K562 (cell line): ENCODE data around the gene ACADM. TPM values are rescaled to one million over a fixed set of nuclear protein-coding genes. Genes with fewer than 3 reads are reported as not detected.

Experiments
- CUX1 ChIP-seq: fragments of 200-800 bp; sonication (Bioruptor generic); IDR thresholded peaks from 2 replicates; pipeline ENCODE4 v1.6.1; 2016; ENCODE audit warnings: missing genetic modification characterization, missing compliant biosample characterization
- E4F1 ChIP-seq: fragments of 250-450 bp; sonication (Bioruptor Pico); IDR thresholded peaks from 2 replicates; pipeline ENCODE4 v1.5.0; 2021; ENCODE audit warnings: mild to moderate bottlenecking, borderline replicate concordance
- ELF1 ChIP-seq: fragments of 200-800 bp; sonication (Bioruptor generic); IDR thresholded peaks from 2 replicates; pipeline ENCODE4 v1.6.1; 2016; ENCODE audit warnings: missing genetic modification characterization, missing compliant biosample characterization
- EP300 ChIP-seq: IDR thresholded peaks from 2 replicates; pipeline ENCODE4 v1.6.1; 2012; ENCODE audit warnings: low read length, improper control_type of control experiment
- GTF2B ChIP-seq: IDR thresholded peaks from 2 replicates; pipeline ENCODE4 v1.6.1; 2011; ENCODE audit not compliant: insufficient read length; ENCODE audit errors: extremely low read depth
- HNRNPUL1 ChIP-seq: fragments of 200-400 bp; formaldehyde crosslinking; IDR thresholded peaks from 2 replicates; pipeline ENCODE4 v1.6.1; 2017; ENCODE audit warnings: low read length
- KAT7 ChIP-seq: sonication (generic); formaldehyde crosslinking; IDR thresholded peaks from 2 replicates; pipeline ENCODE4 v1.8.0; 2022; ENCODE audit warnings: missing genetic modification reagents, mild to moderate bottlenecking, borderline replicate concordance
- KDM1A ChIP-seq, 2 experiments: fragments of 450-650 bp; IDR thresholded peaks; 2 replicates each; pipeline ENCODE4 v1.6.1; 2016; ENCODE audit warnings: mild to moderate bottlenecking in 2 of 2
- NFYB ChIP-seq: IDR thresholded peaks from 2 replicates; pipeline ENCODE4 v1.6.1; 2011; ENCODE audit warnings: mild to moderate bottlenecking, moderate library complexity; ENCODE audit not compliant: insufficient read length; ENCODE audit errors: extremely low read depth
- PHTF2 ChIP-seq: fragments of 250-450 bp; sonication (Bioruptor Pico); IDR thresholded peaks from 2 replicates; pipeline ENCODE4 v1.5.0; 2021; ENCODE audit warnings: mild to moderate bottlenecking
- SIN3A ChIP-seq, 2 experiments: fragments of 150-350 bp in 1 of 2; IDR thresholded peaks; 2 replicates each; pipeline ENCODE4 v1.6.1; 2011 to 2016; ENCODE audit warnings: borderline replicate concordance in 2 of 2, low read depth in 2 of 2, low read length in 2 of 2, mild to moderate bottlenecking in 2 of 2, moderate library complexity in 2 of 2; ENCODE audit not compliant: control insufficient read depth in 1 of 2
- SRSF9 ChIP-seq: fragments of 200-400 bp; formaldehyde crosslinking; IDR thresholded peaks from 2 replicates; pipeline ENCODE4 v1.6.1; 2017; ENCODE audit warnings: low read depth, low read length, borderline replicate concordance
- THRB ChIP-seq: fragments of 450-650 bp; formaldehyde crosslinking; conservative IDR thresholded peaks from 2 replicates; pipeline ENCODE4 v1.4.0; 2022; ENCODE audit warnings: mild to moderate bottlenecking, missing genetic modification characterization
- ZNF140 ChIP-seq: fragments of 250-450 bp; sonication (Bioruptor Pico); IDR thresholded peaks from 2 replicates; pipeline ENCODE4 v1.8.0; 2021; ENCODE audit warnings: moderate library complexity, mild to moderate bottlenecking, inconsistent platforms
- ZNF584 ChIP-seq: fragments of 200-800 bp; sonication (Bioruptor generic); IDR thresholded peaks from 2 replicates; pipeline ENCODE4 v1.6.1; 2016; ENCODE audit warnings: low read depth, mild to moderate bottlenecking, missing genetic modification characterization, missing compliant biosample characterization
- ZNF644 ChIP-seq: fragments of 200-800 bp; sonication (Bioruptor generic); IDR thresholded peaks from 2 replicates; pipeline ENCODE4 v1.6.1; 2016; ENCODE audit warnings: low read depth, missing genetic modification characterization, missing compliant biosample characterization
- polyA plus RNA-seq, 8 experiments: library from polyadenylated mRNA; depleted of rRNA in 4 of 8; stranded (reverse) in 5 of 8; unstranded in 3 of 8; fragments of >200 nt; fragmentation: Nextera tagmentation in 2 of 8; fragmentation: Illumina TruSeq in 1 of 8; extraction: Ambion mirVana in 2 of 8; extraction: Trizol in 1 of 8; gene quantifications; 2 replicates each; pipeline versions ENCODE4 v1.2.1 to v1.2.3, GENCODE V29; 2011 to 2014; ENCODE audit warnings: inconsistent platforms in 1 of 8, missing spikeins in 1 of 8
- total RNA-seq, 7 experiments: library from RNA; depleted of rRNA in 6 of 7; stranded (reverse); fragments of >200 nt in 6 of 7; fragmentation: Illumina TruSeq in 2 of 7; extraction: Trizol in 2 of 7; gene quantifications; 2 replicates each; pipeline versions ENCODE4 v1.2.1 to v1.2.3, GENCODE V29; 2011 to 2021; ENCODE audit warnings: low replicate concordance in 1 of 7

The ACADM gene
- total and polyA plus RNA-seq, 9 of the 15 experiments (the other 6 are each of a cell fraction or from before 2014, with no cell fraction given), result 82.5 to 156 (median 123) TPM

- no peak for TF ChIP-seq CUX1 (CRISPR knock-in tag)
- TF ChIP-seq NFYB, result no peak
- no peak for TF ChIP-seq SIN3A (IDR thresholded peaks at IDR 0.05; ENCODE audit: borderline replicate concordance in 2 of 2, control insufficient read depth in 1 of 2, low read depth in 2 of 2, low read length in 2 of 2)
- TF ChIP-seq KDM1A (IDR thresholded peaks at IDR 0.05), result 0 out of 4 replicates have a peak, but pooled peaks of 1 of the 2 experiments have one; percentile 24
- no peak for TF ChIP-seq PHTF2 (CRISPR knock-in tag)
- no peak for TF ChIP-seq ZNF644 (tag)
- TF ChIP-seq E4F1, result no peak
- peak; percentile 59 for TF ChIP-seq EP300
- no peak for TF ChIP-seq GTF2B
- TF ChIP-seq ELF1 (tag), result no peak
- no peak for TF ChIP-seq ZNF584 (CRISPR knock-in tag)
- no peak for TF ChIP-seq KAT7
- no peak for TF ChIP-seq THRB (CRISPR knock-in tag)
- no peak for TF ChIP-seq SRSF9
- no peak for TF ChIP-seq HNRNPUL1
- TF ChIP-seq ZNF140 (CRISPR knock-in tag), result no peak
Measured at GRCh38 chr1:75690547-75690946, 34.0 kb upstream of the ACADM start (continued).
